PFSK-1 (cell line): ENCODE measurements around the gene TLCD3B.

Experiments used
- POLR2AphosphoS5 ChIP-seq: IDR thresholded peaks from 2 replicates; pipeline ENCODE4 v1.6.1; 2012; ENCODE audit warnings: low read depth, mild to moderate bottlenecking, control low read depth, low read length, moderate library complexity
- REST ChIP-seq, 2 experiments: IDR thresholded peaks; 2 replicates each; pipeline versions ENCODE4 v1.6.1 to v1.8.0; 2011 to 2012; ENCODE audit warnings: low read depth in 2 of 2, low read length in 2 of 2, control low read depth in 1 of 2, inconsistent platforms in 1 of 2, mild to moderate bottlenecking in 1 of 2, moderate library complexity in 1 of 2; ENCODE audit not compliant: insufficient read depth in 1 of 2
- SIN3A ChIP-seq: IDR thresholded peaks from 2 replicates; pipeline ENCODE4 v1.6.1; 2012; ENCODE audit warnings: mild to moderate bottlenecking, low read length, moderate library complexity, borderline replicate concordance; ENCODE audit not compliant: insufficient read depth
- TAF1 ChIP-seq: IDR thresholded peaks from 2 replicates; pipeline ENCODE4 v1.6.1; 2012; ENCODE audit warnings: low read length, control low read depth, borderline replicate concordance; ENCODE audit not compliant: insufficient read depth

GRCh38 chr16:30063278-30063892 lies 32.3 kb upstream of the TLCD3B start:
- TF ChIP-seq TAF1 (no peak), POLR2AphosphoS5 (no peak), SIN3A (no peak), REST (IDR thresholded peaks at IDR 0.05; ENCODE audit: insufficient read depth in 1 of 2, low read depth in 2 of 2, low read length in 2 of 2) (no peak)
